ENCODE results near the gene LMF2.

The LMF2 gene

DNA sequence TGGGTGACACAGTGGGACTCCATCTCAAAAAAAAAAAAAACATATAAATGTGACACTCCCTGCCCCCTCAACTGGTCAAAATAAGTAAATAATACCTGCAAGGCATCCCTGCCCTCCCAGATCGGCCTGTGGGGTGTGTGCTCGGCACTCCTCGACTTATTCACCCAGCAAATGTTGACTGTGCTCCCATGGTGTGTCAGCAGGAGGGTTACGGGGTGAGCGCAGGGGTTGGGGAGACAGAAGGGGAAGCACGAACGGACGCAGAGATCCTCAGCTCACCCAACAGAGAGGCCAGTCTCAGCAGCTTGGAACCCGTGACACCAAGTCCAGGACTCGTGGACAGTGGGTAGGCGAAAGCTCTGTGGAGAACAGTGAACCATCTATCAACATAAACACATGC is 27.8 kb downstream of the LMF2 start:
- Histone ChIP-seq H2AFZ (ENCODE audit: low read length) (no peak overlapping the region), H3K4me1 (ENCODE audit: low read length) (0 out of 2 replicates have a peak, but pooled peaks cover 3% of the 10 kb centered on the region), H3K79me2 (ENCODE audit: low read length) (no peaks in the 10 kb centered on the region), H3K4me3 (ENCODE audit: low read length) (no peak overlapping the region), H4K20me1 (ENCODE audit: insufficient read depth, low read length) (no peaks in the 10 kb centered on the region), H3K27ac (ENCODE audit: low read length) (no peak overlapping the region), H3K9me2 (replicated peaks; ENCODE audit: insufficient read depth, low read length) (no peaks in the 10 kb centered on the region), H3K36me3 (replicated peaks; ENCODE audit: insufficient read depth, low read length) (no peaks in the 10 kb centered on the region), H3K27me3 (replicated peaks; ENCODE audit: insufficient read depth, low read length) (peaks cover 14% of the 10 kb centered on the region), H3F3A (ENCODE audit: insufficient read depth, low read length) (no peaks in the 10 kb centered on the region), H3K4me2 (ENCODE audit: low read depth, low read length) (no peak overlapping the region), H3K9ac (ENCODE audit: low read length) (no peak overlapping the region), H3K9me3 (replicated peaks; ENCODE audit: insufficient read depth, low read length) (no peaks in the 10 kb centered on the region)
- no peak for TF ChIP-seq EZH2phosphoT487 (IDR thresholded peaks at IDR 0.05; ENCODE audit: low read length)
- no peak for TF ChIP-seq EZH2 (optimal IDR thresholded peaks at IDR 0.05; ENCODE audit: low read depth, low read length)
- TF ChIP-seq, protein P1, sequence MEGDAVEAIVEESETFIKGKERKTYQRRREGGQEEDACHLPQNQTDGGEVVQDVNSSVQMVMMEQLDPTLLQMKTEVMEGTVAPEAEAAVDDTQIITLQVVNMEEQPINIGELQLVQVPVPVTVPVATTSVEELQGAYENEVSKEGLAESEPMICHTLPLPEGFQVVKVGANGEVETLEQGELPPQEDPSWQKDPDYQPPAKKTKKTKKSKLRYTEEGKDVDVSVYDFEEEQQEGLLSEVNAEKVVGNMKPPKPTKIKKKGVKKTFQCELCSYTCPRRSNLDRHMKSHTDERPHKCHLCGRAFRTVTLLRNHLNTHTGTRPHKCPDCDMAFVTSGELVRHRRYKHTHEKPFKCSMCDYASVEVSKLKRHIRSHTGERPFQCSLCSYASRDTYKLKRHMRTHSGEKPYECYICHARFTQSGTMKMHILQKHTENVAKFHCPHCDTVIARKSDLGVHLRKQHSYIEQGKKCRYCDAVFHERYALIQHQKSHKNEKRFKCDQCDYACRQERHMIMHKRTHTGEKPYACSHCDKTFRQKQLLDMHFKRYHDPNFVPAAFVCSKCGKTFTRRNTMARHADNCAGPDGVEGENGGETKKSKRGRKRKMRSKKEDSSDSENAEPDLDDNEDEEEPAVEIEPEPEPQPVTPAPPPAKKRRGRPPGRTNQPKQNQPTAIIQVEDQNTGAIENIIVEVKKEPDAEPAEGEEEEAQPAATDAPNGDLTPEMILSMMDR (IDR thresholded peaks at IDR 0.05; ENCODE audit: low read length), result no peak
- DNase-seq, result no peak

DNA sequence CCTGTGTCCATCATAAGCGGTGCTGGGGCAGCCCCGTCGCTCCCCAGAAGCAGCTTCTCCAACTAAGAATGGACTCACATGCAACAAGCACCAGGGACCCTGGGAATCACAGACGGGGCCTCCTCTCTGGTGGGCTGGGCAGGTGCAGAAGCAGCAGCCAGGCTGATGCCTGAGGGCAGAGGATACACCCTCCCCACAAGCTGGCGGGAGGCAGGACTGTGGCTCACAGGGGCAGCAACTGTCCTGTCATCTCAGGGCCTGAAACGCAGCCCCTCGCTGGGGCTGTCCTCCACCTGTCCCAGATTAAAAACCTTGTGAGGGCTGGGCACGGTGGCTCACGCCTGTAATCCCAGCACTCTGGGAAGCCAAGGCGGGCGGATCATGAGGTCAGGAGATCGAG is 29.6 kb downstream of the LMF2 start:
- no peak for DNase-seq
- Histone ChIP-seq H3K4me2 (ENCODE audit: low read depth, low read length) (no peak overlapping the region), H3K27me3 (replicated peaks; ENCODE audit: insufficient read depth, low read length) (peaks cover 14% of the 10 kb centered on the region), H3K9me2 (replicated peaks; ENCODE audit: insufficient read depth, low read length) (no peaks in the 10 kb centered on the region), H3K4me3 (ENCODE audit: low read length) (no peak overlapping the region), H3K4me1 (ENCODE audit: low read length) (peaks cover 11% of the 10 kb centered on the region), H3F3A (ENCODE audit: insufficient read depth, low read length) (no peaks in the 10 kb centered on the region), H3K9me3 (replicated peaks; ENCODE audit: insufficient read depth, low read length) (no peaks in the 10 kb centered on the region), H3K79me2 (ENCODE audit: low read length) (peaks cover 17% of the 10 kb centered on the region), H3K9ac (ENCODE audit: low read length) (no peak overlapping the region), H2AFZ (ENCODE audit: low read length) (no peak overlapping the region), H3K36me3 (replicated peaks; ENCODE audit: insufficient read depth, low read length) (no peaks in the 10 kb centered on the region), H4K20me1 (ENCODE audit: insufficient read depth, low read length) (peaks cover 4% of the 10 kb centered on the region; the same call in 1 of the 2 replicates), H3K27ac (ENCODE audit: low read length) (no peak overlapping the region)
- TF ChIP-seq EZH2 (optimal IDR thresholded peaks at IDR 0.05; ENCODE audit: low read depth, low read length) (no peak), EZH2phosphoT487 (IDR thresholded peaks at IDR 0.05; ENCODE audit: low read length) (no peak)
- TF ChIP-seq, protein P1 (IDR thresholded peaks at IDR 0.05; ENCODE audit: low read length), result no peak

DNA sequence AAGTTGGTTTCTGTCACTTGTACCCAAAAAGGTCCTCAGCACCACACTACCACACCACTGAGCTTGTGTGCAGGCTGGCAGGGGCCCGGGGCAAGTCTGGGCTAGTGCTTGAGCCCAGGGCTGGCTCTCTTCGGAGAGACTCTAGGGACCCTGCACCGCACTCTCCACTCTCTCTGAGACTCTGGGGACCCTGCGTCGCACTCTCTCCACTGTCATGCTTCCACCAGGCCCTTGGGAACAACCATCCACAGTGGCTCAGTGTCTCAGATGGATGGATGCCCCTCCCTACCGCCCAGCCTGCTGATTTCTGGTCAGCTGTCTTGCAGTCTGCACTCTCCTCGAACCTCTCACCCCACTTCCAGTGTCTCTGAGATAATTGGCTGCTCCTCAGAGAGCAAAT is 30.6 kb downstream of the LMF2 start:
- Histone ChIP-seq H2AFZ (ENCODE audit: low read length) (no peak overlapping the region), H3K9me3 (replicated peaks; ENCODE audit: insufficient read depth, low read length) (no peaks in the 10 kb centered on the region), H3K9ac (ENCODE audit: low read length) (no peak overlapping the region), H3K9me2 (replicated peaks; ENCODE audit: insufficient read depth, low read length) (no peaks in the 10 kb centered on the region), H3K4me3 (ENCODE audit: low read length) (no peak overlapping the region), H4K20me1 (ENCODE audit: insufficient read depth, low read length) (peaks cover 4% of the 10 kb centered on the region; the same call in 1 of the 2 replicates), H3K27ac (ENCODE audit: low read length) (no peak overlapping the region), H3K4me1 (ENCODE audit: low read length) (peaks cover 22% of the 10 kb centered on the region), H3F3A (ENCODE audit: insufficient read depth, low read length) (no peaks in the 10 kb centered on the region; the same call in 1 of the 2 replicates), H3K27me3 (replicated peaks; ENCODE audit: insufficient read depth, low read length) (peaks cover 14% of the 10 kb centered on the region), H3K79me2 (ENCODE audit: low read length) (peaks cover 28% of the 10 kb centered on the region), H3K4me2 (ENCODE audit: low read depth, low read length) (no peak overlapping the region), H3K36me3 (replicated peaks; ENCODE audit: insufficient read depth, low read length) (no peaks in the 10 kb centered on the region)
- no peak for DNase-seq
- TF ChIP-seq, protein P1 (IDR thresholded peaks at IDR 0.05; ENCODE audit: low read length), result no peak
- no peak for TF ChIP-seq EZH2 (optimal IDR thresholded peaks at IDR 0.05; ENCODE audit: low read depth, low read length)
- no peak for TF ChIP-seq EZH2phosphoT487 (IDR thresholded peaks at IDR 0.05; ENCODE audit: low read length)

Data from MM.1S (cell line).